K562 (cell line): ENCODE data around the gene LRRC49. TPM values are rescaled to one million over a fixed set of nuclear protein-coding genes. Genes with fewer than 3 reads are reported as not detected.

Source experiments
- CHCHD3 ChIP-seq: fragments of 250-450 bp; sonication (Bioruptor Pico); IDR thresholded peaks from 2 replicates; pipeline ENCODE4 v2.1.2; 2022; ENCODE audit warnings: mild to moderate bottlenecking
- CREM ChIP-seq: IDR thresholded peaks from 2 replicates; pipeline ENCODE4 v1.6.1; 2014; ENCODE audit warnings: antibody characterized with exemption, low read depth
- E2F3 ChIP-seq: fragments of 250-450 bp; sonication (Bioruptor Pico); IDR thresholded peaks from 2 replicates; pipeline ENCODE4 v1.4.0; 2020; ENCODE audit warnings: mild to moderate bottlenecking
- ELF4 ChIP-seq: fragments of 450-650 bp; formaldehyde crosslinking; IDR thresholded peaks from 2 replicates; pipeline ENCODE4 v1.4.0; 2022; ENCODE audit warnings: missing genetic modification characterization
- POLR2H ChIP-seq: IDR thresholded peaks from 2 replicates; pipeline ENCODE4 v1.6.1; 2016; ENCODE audit warnings: missing genetic modification characterization, low read depth, mild to moderate bottlenecking, control low read depth, missing compliant biosample characterization, moderate library complexity
- POU5F1 ChIP-seq: fragments of 150-350 bp; IDR thresholded peaks from 2 replicates; pipeline ENCODE4 v1.6.1; 2014; ENCODE audit warnings: borderline replicate concordance, low read length, low read depth, mild to moderate bottlenecking; ENCODE audit not compliant: partially characterized antibody
- RAD21 ChIP-seq, 2 experiments: fragments of 250-450 bp in 1 of 2; fragments of 450-650 bp in 1 of 2; sonication (Bioruptor Pico) in 1 of 2; formaldehyde crosslinking in 1 of 2; IDR thresholded peaks in 1 of 2; conservative IDR thresholded peaks in 1 of 2; 2 replicates each; pipeline versions ENCODE4 v1.4.0 to v1.8.0; 2020 to 2022; ENCODE audit warnings: mild to moderate bottlenecking in 2 of 2, moderate library complexity in 1 of 2
- SIN3A ChIP-seq, 2 experiments: fragments of 150-350 bp in 1 of 2; IDR thresholded peaks; 2 replicates each; pipeline ENCODE4 v1.6.1; 2011 to 2016; ENCODE audit warnings: borderline replicate concordance in 2 of 2, low read depth in 2 of 2, low read length in 2 of 2, mild to moderate bottlenecking in 2 of 2, moderate library complexity in 2 of 2; ENCODE audit not compliant: control insufficient read depth in 1 of 2
- U2AF2 ChIP-seq: fragments of 200-400 bp; formaldehyde crosslinking; optimal IDR thresholded peaks from 2 replicates; pipeline ENCODE3; 2017; ENCODE audit warnings: low read depth, mild to moderate bottlenecking, low read length
- ZNF197 ChIP-seq: fragments of 200-800 bp; sonication (Bioruptor generic); IDR thresholded peaks from 2 replicates; pipeline ENCODE4 v1.6.1; 2016; ENCODE audit warnings: low read depth, missing genetic modification characterization, missing compliant biosample characterization
- ZNF449 ChIP-seq: fragments of 250-450 bp; sonication (Bioruptor Pico); IDR thresholded peaks from 2 replicates; pipeline ENCODE4 v1.8.0; 2022; ENCODE audit warnings: moderate library complexity, mild to moderate bottlenecking, inconsistent platforms
- polyA plus RNA-seq, 8 experiments: library from polyadenylated mRNA; depleted of rRNA in 4 of 8; stranded (reverse) in 5 of 8; unstranded in 3 of 8; fragments of >200 nt; fragmentation: Nextera tagmentation in 2 of 8; fragmentation: Illumina TruSeq in 1 of 8; extraction: Ambion mirVana in 2 of 8; extraction: Trizol in 1 of 8; gene quantifications; 2 replicates each; pipeline versions ENCODE4 v1.2.1 to v1.2.3, GENCODE V29; 2011 to 2014; ENCODE audit warnings: inconsistent platforms in 1 of 8, missing spikeins in 1 of 8
- total RNA-seq, 7 experiments: library from RNA; depleted of rRNA in 6 of 7; stranded (reverse); fragments of >200 nt in 6 of 7; fragmentation: Illumina TruSeq in 2 of 7; extraction: Trizol in 2 of 7; gene quantifications; 2 replicates each; pipeline versions ENCODE4 v1.2.1 to v1.2.3, GENCODE V29; 2011 to 2021; ENCODE audit warnings: low replicate concordance in 1 of 7
- TF ChIP-seq, protein P1 (sequence below): fragments of 450-650 bp; IDR thresholded peaks from 2 replicates; pipeline ENCODE4 v1.7.1; 2018; ENCODE audit warnings: mild to moderate bottlenecking, low read depth; ENCODE audit not compliant: partially characterized antibody
- TF ChIP-seq, protein P2 (sequence below): sonication (generic); formaldehyde crosslinking; IDR thresholded peaks from 2 replicates; pipeline ENCODE4 v1.8.0; 2022; ENCODE audit warnings: missing genetic modification reagents, mild to moderate bottlenecking, moderate library complexity, borderline replicate concordance

The LRRC49 gene
- total and polyA plus RNA-seq, 9 of the 15 experiments (the other 6 are each of a cell fraction or from before 2014, with no cell fraction given) = 0.32 TPM; not detected in 8

GRCh38 chr15:71089801-71090200, 197.2 kb downstream of the LRRC49 start (continued):
- TF ChIP-seq RAD21 (CRISPR knock-in tag; conservative IDR thresholded peaks at IDR 0.05 in 1 of 2, IDR thresholded peaks at IDR 0.05 in 1 of 2) (no peak), POU5F1 (no peak), CHCHD3 (no peak), E2F3 (CRISPR knock-in tag) (no peak), CREM (no peak), U2AF2 (no peak), SIN3A (IDR thresholded peaks at IDR 0.05; ENCODE audit: borderline replicate concordance in 2 of 2, control insufficient read depth in 1 of 2, low read depth in 2 of 2, low read length in 2 of 2) (no peak), POLR2H (tag) (no peak), ZNF449 (CRISPR knock-in tag) (no peak), ZNF197 (CRISPR knock-in tag) (no peak), ELF4 (CRISPR knock-in tag) (no peak)
- TF ChIP-seq, protein P1, sequence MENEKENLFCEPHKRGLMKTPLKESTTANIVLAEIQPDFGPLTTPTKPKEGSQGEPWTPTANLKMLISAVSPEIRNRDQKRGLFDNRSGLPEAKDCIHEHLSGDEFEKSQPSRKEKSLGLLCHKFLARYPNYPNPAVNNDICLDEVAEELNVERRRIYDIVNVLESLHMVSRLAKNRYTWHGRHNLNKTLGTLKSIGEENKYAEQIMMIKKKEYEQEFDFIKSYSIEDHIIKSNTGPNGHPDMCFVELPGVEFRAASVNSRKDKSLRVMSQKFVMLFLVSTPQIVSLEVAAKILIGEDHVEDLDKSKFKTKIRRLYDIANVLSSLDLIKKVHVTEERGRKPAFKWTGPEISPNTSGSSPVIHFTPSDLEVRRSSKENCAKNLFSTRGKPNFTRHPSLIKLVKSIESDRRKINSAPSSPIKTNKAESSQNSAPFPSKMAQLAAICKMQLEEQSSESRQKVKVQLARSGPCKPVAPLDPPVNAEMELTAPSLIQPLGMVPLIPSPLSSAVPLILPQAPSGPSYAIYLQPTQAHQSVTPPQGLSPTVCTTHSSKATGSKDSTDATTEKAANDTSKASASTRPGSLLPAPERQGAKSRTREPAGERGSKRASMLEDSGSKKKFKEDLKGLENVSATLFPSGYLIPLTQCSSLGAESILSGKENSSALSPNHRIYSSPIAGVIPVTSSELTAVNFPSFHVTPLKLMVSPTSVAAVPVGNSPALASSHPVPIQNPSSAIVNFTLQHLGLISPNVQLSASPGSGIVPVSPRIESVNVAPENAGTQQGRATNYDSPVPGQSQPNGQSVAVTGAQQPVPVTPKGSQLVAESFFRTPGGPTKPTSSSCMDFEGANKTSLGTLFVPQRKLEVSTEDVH = no peak
- TF ChIP-seq, protein P2, sequence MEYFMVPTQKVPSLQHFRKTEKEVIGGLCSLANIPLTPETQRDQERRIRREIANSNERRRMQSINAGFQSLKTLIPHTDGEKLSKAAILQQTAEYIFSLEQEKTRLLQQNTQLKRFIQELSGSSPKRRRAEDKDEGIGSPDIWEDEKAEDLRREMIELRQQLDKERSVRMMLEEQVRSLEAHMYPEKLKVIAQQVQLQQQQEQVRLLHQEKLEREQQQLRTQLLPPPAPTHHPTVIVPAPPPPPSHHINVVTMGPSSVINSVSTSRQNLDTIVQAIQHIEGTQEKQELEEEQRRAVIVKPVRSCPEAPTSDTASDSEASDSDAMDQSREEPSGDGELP = no peak
